IPS-18c (cell line): Measurements from ENCODE around the gene FCRLA.
"Not testable (repeated sequence)": the region's sequence is repeated elsewhere in the genome, so short reads cannot be mapped to it uniquely, and the experiment has no call there.

Experiments used
- H3K4me3 ChIP-seq: 2 replicates; pipeline ENCODE4 v1.7.0; 2013; ENCODE audit warnings: low read depth, mild to moderate bottlenecking, low read length, moderate library complexity; ENCODE audit not compliant: insufficient read depth
- H3K9me3 ChIP-seq: one replicate; pipeline ENCODE4 v1.6.1; 2013; ENCODE audit warnings: mild to moderate bottlenecking, low read length, moderate library complexity; ENCODE audit not compliant: control insufficient read depth, insufficient read depth

The FCRLA gene

GRCh38 chr1:161693020-161693712, 13.9 kb upstream of the FCRLA start:
- H3K9me3 ChIP-seq, H3K4me3 ChIP-seq: not testable (repeated sequence)

- not testable (repeated sequence) for H3K9me3 ChIP-seq, H3K4me3 ChIP-seq
These were observed 8.7 kb upstream of the FCRLA start for GRCh38 chr1:161698302-161698701.

- H3K4me3 ChIP-seq, result no peak overlapping the region
- H3K9me3 ChIP-seq, result no peaks in the 10 kb centered on the region
These were observed 4.8 kb upstream of the FCRLA start for GRCh38 chr1:161702250-161702649.

- Histone ChIP-seq H3K4me3 (no peak overlapping the region), H3K9me3 (no peaks in the 10 kb centered on the region)
These were observed 1.5 kb upstream of the FCRLA start for GRCh38 chr1:161705537-161705936.

GRCh38 chr1:161706113-161706481, 932 bp upstream of the FCRLA start:
- H3K9me3 ChIP-seq, result no peaks in the 10 kb centered on the region
- no peak overlapping the region for H3K4me3 ChIP-seq

- Histone ChIP-seq H3K4me3 (no peak overlapping the region), H3K9me3 (no peaks in the 10 kb centered on the region)
These were observed 474 bp downstream of the FCRLA start for GRCh38 chr1:161707503-161707902.

- no peaks in the 10 kb centered on the region for H3K9me3 ChIP-seq
- no peak overlapping the region for H3K4me3 ChIP-seq
These were observed 2.3 kb downstream of the FCRLA start for GRCh38 chr1:161709373-161709772.

- Histone ChIP-seq H3K9me3 (no peaks in the 10 kb centered on the region), H3K4me3 (no peak overlapping the region)
These were observed 3.5 kb downstream of the FCRLA start for GRCh38 chr1:161710560-161710959.

- H3K9me3 ChIP-seq, result no peaks in the 10 kb centered on the region
- no peak overlapping the region for H3K4me3 ChIP-seq
These were observed 11.7 kb downstream of the FCRLA start for GRCh38 chr1:161718559-161719324.

GRCh38 chr1:161719325-161719611, 12.2 kb downstream of the FCRLA start:
- H3K9me3 ChIP-seq, result no peaks in the 10 kb centered on the region
- H3K4me3 ChIP-seq, result no peak overlapping the region

- no peak overlapping the region for H3K4me3 ChIP-seq
- no peaks in the 10 kb centered on the region for H3K9me3 ChIP-seq
These were observed 13.4 kb downstream of the FCRLA start for GRCh38 chr1:161720422-161720821.

- peak within 1 kb of the TSS; percentile 6; the same call in 1 of the 2 replicates for H3K4me3 ChIP-seq
- H3K9me3 ChIP-seq, result no peaks in the 10 kb centered on the region
These were observed 14.1 kb downstream of the FCRLA start, which contains the start of gene FCRLB for GRCh38 chr1:161720956-161721737. TSS of gene FCRLB (plus strand) at chr1:161721544. CDS start at chr1:161722673, 1,129 bp downstream.

- H3K4me3 ChIP-seq, result no peak overlapping the region
- H3K9me3 ChIP-seq, result no peaks in the 10 kb centered on the region
These were observed 14.8 kb downstream of the FCRLA start for GRCh38 chr1:161721738-161722343.

GRCh38 chr1:161722406-161722805, 15.4 kb downstream of the FCRLA start:
- H3K9me3 ChIP-seq, result peaks cover 3% of the 10 kb centered on the region
- peak overlapping the region; percentile 6; the same call in 1 of the 2 replicates for H3K4me3 ChIP-seq

- Histone ChIP-seq H3K9me3 (peaks cover 4% of the 10 kb centered on the region), H3K4me3 (no peak overlapping the region)
These were observed 16.6 kb downstream of the FCRLA start for GRCh38 chr1:161723459-161724141.

GRCh38 chr1:161725258-161725907, 18.4 kb downstream of the FCRLA start:
- H3K9me3 ChIP-seq, result not testable (repeated sequence)
- H3K4me3 ChIP-seq, result peak overlapping the region; percentile 89
